ENCODE results near the gene PRR9.

The PRR9 gene

DNA sequence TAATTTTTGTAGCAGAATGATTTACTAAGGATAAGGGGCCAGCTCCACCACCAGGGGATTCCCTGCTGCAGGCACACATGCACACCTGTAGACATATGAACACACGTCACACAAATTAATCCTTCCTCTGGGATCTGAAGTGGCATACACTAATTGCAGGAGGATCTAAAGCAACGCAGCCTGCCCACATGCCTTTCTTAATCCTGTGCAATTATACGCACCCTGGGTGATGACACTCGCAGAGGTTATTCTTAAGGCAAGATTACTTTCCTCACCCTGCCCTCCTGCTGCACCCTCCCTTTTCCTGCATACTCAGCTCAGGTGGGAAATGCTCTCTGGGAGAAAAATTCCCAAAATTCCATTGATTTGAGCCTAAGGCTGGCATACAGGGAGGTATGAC is 34.6 kb downstream of the PRR9 start:
- TF ChIP-seq PPARA (CRISPR knock-in tag; IDR thresholded peaks at IDR 0.05; ENCODE audit: borderline replicate concordance) = no peak
- no peak for TF ChIP-seq ZNF8 (CRISPR knock-in tag; IDR thresholded peaks at IDR 0.05)
- TF ChIP-seq TCF4 (CRISPR knock-in tag; IDR thresholded peaks at IDR 0.05; ENCODE audit: borderline replicate concordance) = no peak
- TF ChIP-seq CREB5 (CRISPR knock-in tag; IDR thresholded peaks at IDR 0.05; ENCODE audit: low read depth) = no peak
- no peak for TF ChIP-seq ISL1 (CRISPR knock-in tag; IDR thresholded peaks at IDR 0.05)
- TF ChIP-seq, protein P1, sequence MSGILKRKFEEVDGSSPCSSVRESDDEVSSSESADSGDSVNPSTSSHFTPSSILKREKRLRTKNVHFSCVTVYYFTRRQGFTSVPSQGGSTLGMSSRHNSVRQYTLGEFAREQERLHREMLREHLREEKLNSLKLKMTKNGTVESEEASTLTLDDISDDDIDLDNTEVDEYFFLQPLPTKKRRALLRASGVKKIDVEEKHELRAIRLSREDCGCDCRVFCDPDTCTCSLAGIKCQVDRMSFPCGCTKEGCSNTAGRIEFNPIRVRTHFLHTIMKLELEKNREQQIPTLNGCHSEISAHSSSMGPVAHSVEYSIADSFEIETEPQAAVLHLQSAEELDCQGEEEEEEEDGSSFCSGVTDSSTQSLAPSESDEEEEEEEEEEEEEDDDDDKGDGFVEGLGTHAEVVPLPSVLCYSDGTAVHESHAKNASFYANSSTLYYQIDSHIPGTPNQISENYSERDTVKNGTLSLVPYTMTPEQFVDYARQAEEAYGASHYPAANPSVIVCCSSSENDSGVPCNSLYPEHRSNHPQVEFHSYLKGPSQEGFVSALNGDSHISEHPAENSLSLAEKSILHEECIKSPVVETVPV (CRISPR knock-in tag; IDR thresholded peaks at IDR 0.05) = no peak
- ATAC-seq = no peak

GRCh38 chr1:153253076-153253475 is 35.7 kb downstream of the PRR9 start:
- no peak for ATAC-seq
- TF ChIP-seq PPARA (CRISPR knock-in tag; IDR thresholded peaks at IDR 0.05; ENCODE audit: borderline replicate concordance) = no peak
- TF ChIP-seq RARB (CRISPR knock-in tag; IDR thresholded peaks at IDR 0.05) = no peak
- no peak for TF ChIP-seq CSDC2 (CRISPR knock-in tag; IDR thresholded peaks at IDR 0.05)
- TF ChIP-seq TOX (CRISPR knock-in tag; IDR thresholded peaks at IDR 0.05; ENCODE audit: borderline replicate concordance) = no peak
- TF ChIP-seq, protein P1 (CRISPR knock-in tag; IDR thresholded peaks at IDR 0.05) = no peak
- no peak for TF ChIP-seq ISL1 (CRISPR knock-in tag; IDR thresholded peaks at IDR 0.05)
- TF ChIP-seq ZNF565 (CRISPR knock-in tag; conservative IDR thresholded peaks at IDR 0.05; ENCODE audit: low read depth) = no peak
- TF ChIP-seq POU6F1 (CRISPR knock-in tag; IDR thresholded peaks at IDR 0.05; ENCODE audit: borderline replicate concordance, low read depth) = no peak
- TF ChIP-seq ZFP30 (CRISPR knock-in tag; IDR thresholded peaks at IDR 0.05) = no peak
- TF ChIP-seq ZC3H10 (CRISPR knock-in tag; IDR thresholded peaks at IDR 0.05) = no peak
- TF ChIP-seq ZNF8 (CRISPR knock-in tag; IDR thresholded peaks at IDR 0.05) = no peak
- TF ChIP-seq, protein P2, sequence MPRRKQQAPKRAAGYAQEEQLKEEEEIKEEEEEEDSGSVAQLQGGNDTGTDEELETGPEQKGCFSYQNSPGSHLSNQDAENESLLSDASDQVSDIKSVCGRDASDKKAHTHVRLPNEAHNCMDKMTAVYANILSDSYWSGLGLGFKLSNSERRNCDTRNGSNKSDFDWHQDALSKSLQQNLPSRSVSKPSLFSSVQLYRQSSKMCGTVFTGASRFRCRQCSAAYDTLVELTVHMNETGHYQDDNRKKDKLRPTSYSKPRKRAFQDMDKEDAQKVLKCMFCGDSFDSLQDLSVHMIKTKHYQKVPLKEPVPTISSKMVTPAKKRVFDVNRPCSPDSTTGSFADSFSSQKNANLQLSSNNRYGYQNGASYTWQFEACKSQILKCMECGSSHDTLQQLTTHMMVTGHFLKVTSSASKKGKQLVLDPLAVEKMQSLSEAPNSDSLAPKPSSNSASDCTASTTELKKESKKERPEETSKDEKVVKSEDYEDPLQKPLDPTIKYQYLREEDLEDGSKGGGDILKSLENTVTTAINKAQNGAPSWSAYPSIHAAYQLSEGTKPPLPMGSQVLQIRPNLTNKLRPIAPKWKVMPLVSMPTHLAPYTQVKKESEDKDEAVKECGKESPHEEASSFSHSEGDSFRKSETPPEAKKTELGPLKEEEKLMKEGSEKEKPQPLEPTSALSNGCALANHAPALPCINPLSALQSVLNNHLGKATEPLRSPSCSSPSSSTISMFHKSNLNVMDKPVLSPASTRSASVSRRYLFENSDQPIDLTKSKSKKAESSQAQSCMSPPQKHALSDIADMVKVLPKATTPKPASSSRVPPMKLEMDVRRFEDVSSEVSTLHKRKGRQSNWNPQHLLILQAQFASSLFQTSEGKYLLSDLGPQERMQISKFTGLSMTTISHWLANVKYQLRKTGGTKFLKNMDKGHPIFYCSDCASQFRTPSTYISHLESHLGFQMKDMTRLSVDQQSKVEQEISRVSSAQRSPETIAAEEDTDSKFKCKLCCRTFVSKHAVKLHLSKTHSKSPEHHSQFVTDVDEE (CRISPR knock-in tag; IDR thresholded peaks at IDR 0.05) = no peak
- TF ChIP-seq ZNF70 (CRISPR knock-in tag; IDR thresholded peaks at IDR 0.05) = no peak
- no peak for TF ChIP-seq ZFP3 (CRISPR knock-in tag; IDR thresholded peaks at IDR 0.05)
- TF ChIP-seq PATZ1 (CRISPR knock-in tag; IDR thresholded peaks at IDR 0.05; ENCODE audit: borderline replicate concordance) = no peak
- TF ChIP-seq ESRRG (CRISPR knock-in tag; IDR thresholded peaks at IDR 0.05) = no peak
- no peak for TF ChIP-seq OSR1 (CRISPR knock-in tag; IDR thresholded peaks at IDR 0.05)
- no peak for TF ChIP-seq CREB5 (CRISPR knock-in tag; IDR thresholded peaks at IDR 0.05; ENCODE audit: low read depth)
- TF ChIP-seq BACH2 (CRISPR knock-in tag; IDR thresholded peaks at IDR 0.05; ENCODE audit: borderline replicate concordance) = no peak
- TF ChIP-seq ARNTL (CRISPR knock-in tag; IDR thresholded peaks at IDR 0.05; ENCODE audit: borderline replicate concordance, low read depth) = no peak
